C4-2B (cell line): ENCODE measurements around the gene LRP10.

Source experiments
- CTCF ChIP-seq: fragments of 450-650 bp; conservative IDR thresholded peaks from 2 replicates; pipeline ENCODE4 v1.5.1; 2017; ENCODE audit warnings: mild to moderate bottlenecking
- ZFX ChIP-seq: fragments of 450-650 bp; IDR thresholded peaks from 2 replicates; pipeline ENCODE4 v1.6.1; 2017

GRCh38 chr14:22866874-22867273 lies 4.7 kb upstream of the LRP10 start:
- TF ChIP-seq CTCF = no peak
- TF ChIP-seq ZFX = no peak
